Measurements from ENCODE around the gene SRSF2.

Gene SRSF2

GRCh38 chr17:76721463-76721862 lies 15.7 kb downstream of the SRSF2 start:
- ChIA-PET POLR2A (ENCODE audit: low non-redundant PET) (no interaction called here), CTCF (no interaction called here)
- no peak for DNase-seq (ENCODE audit: low spot score)
- H3K27ac ChIP-seq, result peak overlapping the region; percentile 29; the same call in 1 of the 2 replicates
- TF ChIP-seq CTCF (conservative IDR thresholded peaks at IDR 0.05; ENCODE audit: low read depth), result no peak

DNA sequence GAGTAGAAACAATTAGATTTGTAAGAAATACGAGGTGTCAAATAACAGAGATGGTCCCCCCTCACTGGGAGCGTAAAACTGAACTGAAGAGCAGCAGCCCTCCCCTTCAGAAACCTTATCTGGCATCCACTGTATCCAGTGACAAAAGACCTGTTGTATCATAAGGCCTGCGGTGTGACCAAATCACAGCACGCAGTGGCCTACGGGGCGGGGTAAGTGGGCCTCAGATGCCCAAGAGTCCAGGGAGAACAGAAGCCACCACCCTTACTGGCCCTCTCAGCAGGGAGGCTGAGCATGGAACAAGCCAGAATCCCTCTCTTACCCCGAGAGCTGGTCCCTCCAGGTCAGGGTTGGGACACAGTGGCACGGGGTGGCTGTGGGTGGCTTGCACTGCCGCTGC lies 16.2 kb downstream of the SRSF2 start:
- POLR2A ChIA-PET (ENCODE audit: low non-redundant PET), result no interaction called here
- DNase-seq (ENCODE audit: low spot score), result no peak
- peak overlapping the region; percentile 29; the same call in 1 of the 2 replicates for H3K27ac ChIP-seq
- CTCF ChIA-PET, result no interaction called here
- TF ChIP-seq CTCF (conservative IDR thresholded peaks at IDR 0.05; ENCODE audit: low read depth), result no peak

- ChIA-PET POLR2A (ENCODE audit: low non-redundant PET) (no interaction called here), CTCF (no interaction called here)
- DNase-seq (ENCODE audit: low spot score), result no peak
- H3K27ac ChIP-seq, result peak overlapping the region; percentile 20
- TF ChIP-seq CTCF (conservative IDR thresholded peaks at IDR 0.05; ENCODE audit: low read depth), result no peak
These were observed 16.9 kb downstream of the SRSF2 start for GRCh38 chr17:76720211-76720610.

- ChIA-PET POLR2A (ENCODE audit: low non-redundant PET) (no interaction called here), CTCF (interaction anchor here (0.7 kb wide), 1 partner anchor 89 kb away, joined by 6 read pairs; no protein-coding TSS in a partner anchor)
- H3K27ac ChIP-seq, result peak overlapping the region; percentile 68
These were observed 18.6 kb downstream of the SRSF2 start for GRCh38 chr17:76718516-76718915.

GRCh38 chr17:76716839-76717215 lies 20.3 kb downstream of the SRSF2 start:
- CTCF ChIA-PET, result interaction anchor here (0.6 to 1.5 kb wide), 2 partner anchors 11 to 194 kb away, joined by 3 to 4 read pairs; no protein-coding TSS in a partner anchor
- POLR2A ChIA-PET (ENCODE audit: low non-redundant PET), result interaction anchor here (0.6 kb wide), 1 partner anchor 1566 kb away, joined by 8 read pairs; no protein-coding TSS in a partner anchor
- no peak for DNase-seq (ENCODE audit: low spot score)
- H3K27ac ChIP-seq, result peak overlapping the region; percentile 88
- TF ChIP-seq CTCF (conservative IDR thresholded peaks at IDR 0.05; ENCODE audit: low read depth), result no peak

More at GRCh38 chr17:76718516-76718915, 18.6 kb downstream of the SRSF2 start:
- no peak for TF ChIP-seq CTCF (conservative IDR thresholded peaks at IDR 0.05; ENCODE audit: low read depth)
- no peak for DNase-seq (ENCODE audit: low spot score)

DNA sequence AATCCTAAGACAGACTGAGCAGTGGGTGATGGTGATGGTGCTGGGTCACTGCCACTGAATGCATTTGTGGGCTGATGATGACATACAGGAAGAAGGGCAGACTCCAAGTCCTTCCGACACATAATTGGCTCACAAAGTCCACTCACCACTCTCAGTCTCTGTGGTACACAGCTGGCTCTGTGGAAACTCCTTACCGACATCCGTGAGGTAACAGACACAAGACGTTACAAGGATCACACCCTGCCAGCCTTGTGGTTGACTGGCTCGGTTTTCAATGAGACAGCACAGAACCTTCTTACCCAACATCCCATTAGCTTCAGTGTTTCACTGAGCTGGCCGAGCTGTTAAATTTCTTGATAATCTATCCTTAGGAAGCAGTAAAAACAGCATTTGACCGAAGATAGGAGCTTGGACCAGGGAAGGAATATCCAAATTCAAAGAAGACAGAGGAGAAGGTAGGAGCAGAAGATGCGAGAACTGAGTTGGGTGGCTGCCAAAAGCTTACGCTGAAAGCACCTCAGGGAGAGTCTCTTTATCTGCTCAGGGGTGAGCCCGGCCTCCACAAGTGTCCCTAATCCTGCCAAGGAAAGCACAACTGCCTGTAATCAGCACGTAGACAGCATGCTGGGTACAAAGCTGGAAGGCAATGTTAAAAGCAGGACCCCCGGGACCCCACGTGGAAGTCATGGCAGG lies 20.8 kb downstream of the SRSF2 start:
- H3K27ac ChIP-seq, result peak overlapping the region; percentile 88
- ChIA-PET POLR2A (ENCODE audit: low non-redundant PET) (interaction anchor here (0.6 kb wide), 1 partner anchor 1566 kb away, joined by 8 read pairs; no protein-coding TSS in a partner anchor), CTCF (interaction anchor here (1.5 kb wide), 1 partner anchor 193 kb away, joined by 4 read pairs; no protein-coding TSS in a partner anchor)
- no peak for TF ChIP-seq CTCF (conservative IDR thresholded peaks at IDR 0.05; ENCODE audit: low read depth)
- DNase-seq (ENCODE audit: low spot score), result no peak
